ENCODE results near the gene RPL41. TPM values are rescaled to one million over a fixed set of nuclear protein-coding genes. Genes with fewer than 3 reads are reported as not detected.
A peak's percentile ranks its signal among the peaks of the same experiment; 100 is the strongest.
"Not testable (repeated sequence)": the region's sequence is repeated elsewhere in the genome, so short reads cannot be mapped to it uniquely, and the experiment has no call there.

RPL41 gene
- total RNA-seq = 4,478 and 4,582 TPM in 2 replicates
- long read RNA-seq, transcript RPL41-204 (3 exons, 699 nt) = minor isoform, 13 of 2,308 reads
- long read RNA-seq, transcript RPL41-202 (4 exons, 469 nt) = major isoform, 2,229 of 2,308 reads
- long read RNA-seq, partial matches to known transcripts = 5 of 2,308 reads
- long read RNA-seq, other reads (novel, unspliced or antisense) = 56 of 2,308 reads

DNA sequence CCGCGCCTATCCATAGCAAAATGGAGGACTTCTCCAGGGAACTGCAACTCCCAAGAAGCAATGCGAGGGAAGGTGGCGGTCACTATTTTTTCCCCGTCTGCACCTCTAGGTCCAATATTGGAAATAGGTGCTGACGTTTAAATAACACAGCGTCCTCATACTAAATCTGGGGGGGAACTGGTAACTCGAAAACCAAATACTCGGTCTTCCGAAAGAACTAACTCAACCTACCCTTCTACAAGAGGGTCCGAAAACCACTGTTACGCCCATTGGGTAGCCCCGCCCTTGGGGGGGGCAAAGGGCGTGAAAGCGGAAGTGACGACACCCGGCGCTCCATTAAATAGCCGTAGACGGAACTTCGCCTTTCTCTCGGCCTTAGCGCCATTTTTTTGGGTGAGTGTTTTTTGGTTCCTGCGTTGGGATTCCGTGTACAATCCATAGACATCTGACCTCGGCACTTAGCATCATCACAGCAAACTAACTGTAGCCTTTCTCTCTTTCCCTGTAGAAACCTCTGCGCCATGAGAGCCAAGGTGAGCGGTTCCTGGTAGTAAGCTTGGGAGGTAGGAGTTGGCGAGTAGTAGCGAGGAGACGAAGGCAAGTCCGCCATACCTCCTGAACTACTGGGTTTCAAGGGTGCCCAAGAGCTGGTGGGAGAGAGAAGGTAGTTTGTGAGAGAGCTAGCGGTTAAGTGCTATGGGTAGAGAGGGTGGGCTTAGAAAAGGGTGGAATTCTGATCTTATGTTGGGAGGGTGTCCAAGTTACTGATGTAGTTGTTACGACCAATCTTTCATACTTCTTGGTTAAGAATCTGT, at the start of gene RPL41:
Gene RPL41, plus strand, starts transcription at position 367 of the 815 bp plus-strand sequence.
- Mint-ChIP-seq H3K4me1 (peaks cover 31% of the 10 kb centered on the region), H3K27me3 (ENCODE audit: low read depth) (peaks cover 11% of the 10 kb centered on the region), H3K27ac (ENCODE audit: unreplicated experiment) (peak within 1 kb of the TSS; percentile 100), H3K4me3 (peak within 1 kb of the TSS; percentile 97), H3K9me3 (no peaks in the 10 kb centered on the region), H3K36me3 (ENCODE audit: low read depth) (peaks cover 24% of the 10 kb centered on the region)
- TF ChIP-seq, protein P1, sequence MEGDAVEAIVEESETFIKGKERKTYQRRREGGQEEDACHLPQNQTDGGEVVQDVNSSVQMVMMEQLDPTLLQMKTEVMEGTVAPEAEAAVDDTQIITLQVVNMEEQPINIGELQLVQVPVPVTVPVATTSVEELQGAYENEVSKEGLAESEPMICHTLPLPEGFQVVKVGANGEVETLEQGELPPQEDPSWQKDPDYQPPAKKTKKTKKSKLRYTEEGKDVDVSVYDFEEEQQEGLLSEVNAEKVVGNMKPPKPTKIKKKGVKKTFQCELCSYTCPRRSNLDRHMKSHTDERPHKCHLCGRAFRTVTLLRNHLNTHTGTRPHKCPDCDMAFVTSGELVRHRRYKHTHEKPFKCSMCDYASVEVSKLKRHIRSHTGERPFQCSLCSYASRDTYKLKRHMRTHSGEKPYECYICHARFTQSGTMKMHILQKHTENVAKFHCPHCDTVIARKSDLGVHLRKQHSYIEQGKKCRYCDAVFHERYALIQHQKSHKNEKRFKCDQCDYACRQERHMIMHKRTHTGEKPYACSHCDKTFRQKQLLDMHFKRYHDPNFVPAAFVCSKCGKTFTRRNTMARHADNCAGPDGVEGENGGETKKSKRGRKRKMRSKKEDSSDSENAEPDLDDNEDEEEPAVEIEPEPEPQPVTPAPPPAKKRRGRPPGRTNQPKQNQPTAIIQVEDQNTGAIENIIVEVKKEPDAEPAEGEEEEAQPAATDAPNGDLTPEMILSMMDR (conservative IDR thresholded peaks at IDR 0.05) = no peak
- DNase-seq (ENCODE audit: low read depth, low spot score) = peak; percentile 91

DNA sequence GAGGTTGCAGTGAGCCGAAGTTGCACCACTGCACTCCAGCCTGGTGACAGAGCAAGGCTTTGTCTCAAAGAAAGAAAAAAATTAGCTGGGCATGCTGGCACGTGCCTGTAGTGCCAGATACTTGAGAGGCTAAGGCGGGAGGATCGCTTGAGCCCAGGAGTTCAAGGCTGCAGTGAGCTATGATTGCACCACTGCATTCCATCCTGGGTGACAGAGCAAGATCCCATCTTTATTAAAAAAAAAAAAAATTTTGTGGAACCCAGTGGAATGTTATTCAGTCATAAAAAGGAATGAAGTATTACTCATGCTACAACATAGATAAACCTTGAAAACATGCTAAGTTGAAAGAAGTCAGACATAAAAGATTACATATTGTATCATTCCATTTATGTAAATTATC, 44.8 kb upstream of the RPL41 start:
- no peak overlapping the region for H3K4me3 Mint-ChIP-seq
- H3K27me3 Mint-ChIP-seq (ENCODE audit: low read depth) = no peaks in the 10 kb centered on the region
- TF ChIP-seq, protein P1 (conservative IDR thresholded peaks at IDR 0.05) = no peak
- no peak overlapping the region for H3K27ac Mint-ChIP-seq (ENCODE audit: unreplicated experiment)
- H3K9me3 Mint-ChIP-seq = no peaks in the 10 kb centered on the region
- no peak for DNase-seq (ENCODE audit: low read depth, low spot score)
- H3K4me1 Mint-ChIP-seq = no peaks in the 10 kb centered on the region
- no peaks in the 10 kb centered on the region for H3K36me3 Mint-ChIP-seq (ENCODE audit: low read depth)

DNA sequence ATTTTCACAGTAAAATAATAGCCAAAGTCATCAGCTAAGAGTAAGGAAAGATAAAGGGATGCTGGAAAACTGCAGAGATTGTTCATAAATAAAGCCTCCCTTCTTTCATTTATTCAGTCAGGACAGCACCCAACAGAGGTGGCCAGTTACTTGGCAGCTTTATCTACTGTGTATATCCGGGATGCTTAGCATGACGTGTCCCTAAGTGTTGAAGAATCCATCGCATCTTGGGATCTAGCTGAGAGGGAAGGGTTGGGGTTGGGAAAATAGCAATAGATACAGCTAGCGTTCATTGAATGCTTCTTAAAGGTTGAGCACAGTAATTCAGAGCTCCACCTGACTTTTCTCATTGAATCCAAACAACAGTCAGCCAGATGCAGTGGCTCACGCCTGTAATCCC, 42.0 kb upstream of the RPL41 start:
- peaks cover 7% of the 10 kb centered on the region for H3K27me3 Mint-ChIP-seq (ENCODE audit: low read depth)
- H3K4me1 Mint-ChIP-seq = peaks cover 6% of the 10 kb centered on the region
- no peak overlapping the region for H3K4me3 Mint-ChIP-seq
- H3K36me3 Mint-ChIP-seq (ENCODE audit: low read depth) = no peaks in the 10 kb centered on the region
- TF ChIP-seq, protein P1 (conservative IDR thresholded peaks at IDR 0.05) = no peak
- H3K9me3 Mint-ChIP-seq = no peaks in the 10 kb centered on the region
- no peak overlapping the region for H3K27ac Mint-ChIP-seq (ENCODE audit: unreplicated experiment)
- DNase-seq (ENCODE audit: low read depth, low spot score) = no peak

DNA sequence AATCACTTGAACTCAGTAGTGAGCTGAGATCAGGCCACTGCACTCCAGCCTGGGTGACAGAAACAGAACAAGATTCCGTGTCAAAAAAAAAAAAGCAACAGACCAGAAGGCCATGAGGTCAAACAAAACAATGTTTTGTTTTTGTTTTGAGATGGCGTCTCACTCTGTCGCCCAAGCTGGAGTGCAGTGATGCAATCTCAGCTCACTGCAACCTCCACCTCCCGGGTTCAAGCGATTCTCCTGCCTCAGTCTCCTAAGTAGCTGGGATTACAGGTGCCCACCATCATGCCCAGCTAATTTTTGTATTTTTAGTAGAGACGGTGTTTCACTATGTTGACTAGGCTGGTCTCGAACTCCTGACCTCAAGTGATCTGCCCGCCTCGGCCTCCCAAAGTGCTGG, 38.5 kb upstream of the RPL41 start:
- not testable (repeated sequence) for DNase-seq (ENCODE audit: low read depth, low spot score); H3K36me3 Mint-ChIP-seq (ENCODE audit: low read depth); H3K27ac Mint-ChIP-seq (ENCODE audit: unreplicated experiment); H3K9me3 Mint-ChIP-seq
- peaks cover 25% of the 10 kb centered on the region for H3K4me1 Mint-ChIP-seq
- peaks cover 36% of the 10 kb centered on the region for H3K27me3 Mint-ChIP-seq (ENCODE audit: low read depth)
- H3K4me3 Mint-ChIP-seq = peak overlapping the region; percentile 96

DNA sequence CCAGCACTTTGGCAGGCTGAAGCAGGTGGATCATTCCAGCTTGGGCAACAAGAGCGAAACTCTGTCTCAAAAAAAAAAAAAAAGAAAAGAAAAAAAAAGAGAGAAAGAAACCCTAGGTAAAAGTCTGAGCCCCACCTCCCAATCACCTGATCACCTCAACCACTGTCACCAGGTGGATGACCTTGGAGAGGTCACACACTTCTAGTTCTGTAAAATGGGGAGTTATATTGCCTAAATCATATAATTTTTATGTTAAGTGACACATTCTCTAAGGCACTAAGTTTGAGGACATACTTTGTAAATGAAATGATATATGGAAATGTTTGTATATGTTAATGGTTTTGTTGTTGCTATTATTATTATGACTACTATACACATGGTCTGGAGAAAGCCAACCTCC, 38.0 kb upstream of the RPL41 start:
- peaks cover 29% of the 10 kb centered on the region for H3K4me1 Mint-ChIP-seq
- H3K27me3 Mint-ChIP-seq (ENCODE audit: low read depth) = peaks cover 36% of the 10 kb centered on the region
- peak overlapping the region; percentile 96 for H3K4me3 Mint-ChIP-seq
- no peaks in the 10 kb centered on the region for H3K36me3 Mint-ChIP-seq (ENCODE audit: low read depth)
- no peak overlapping the region for H3K27ac Mint-ChIP-seq (ENCODE audit: unreplicated experiment)
- TF ChIP-seq, protein P1 (conservative IDR thresholded peaks at IDR 0.05) = no peak
- no peak for DNase-seq (ENCODE audit: low read depth, low spot score)
- no peaks in the 10 kb centered on the region for H3K9me3 Mint-ChIP-seq

All from neural crest cell (in vitro differentiated cells).